Mesothelial cell of epicardium (in vitro differentiated cells): ENCODE measurements around the gene MSL3. TPM values are rescaled to one million over a fixed set of nuclear protein-coding genes. Genes with fewer than 3 reads are reported as not detected.

Experiments
- DNase-seq, 2 experiments: peaks; one replicate each; pipeline ENCODE4 v3.0.0; 2021; ENCODE audit warnings: low spot score in 2 of 2; ENCODE audit not compliant: unreplicated experiment in 2 of 2
- H3K27ac Mint-ChIP-seq: 2 replicates; pipeline ENCODE4 v1.8.0; 2021; ENCODE audit warnings: mixed read lengths
- H3K27me3 Mint-ChIP-seq: 2 replicates; pipeline ENCODE4 v1.8.0; 2021; ENCODE audit warnings: low read depth, mixed read lengths
- H3K36me3 Mint-ChIP-seq: 2 replicates; pipeline ENCODE4 v1.8.0; 2021; ENCODE audit warnings: mixed read lengths
- H3K4me1 Mint-ChIP-seq: 2 replicates; pipeline ENCODE4 v1.8.0; 2021; ENCODE audit warnings: mixed read lengths
- H3K4me3 Mint-ChIP-seq: 2 replicates; pipeline ENCODE4 v1.8.0; 2021; ENCODE audit warnings: mild to moderate bottlenecking, moderate library complexity, mixed read lengths
- H3K9me3 Mint-ChIP-seq: 2 replicates; pipeline ENCODE4 v1.8.0; 2021; ENCODE audit warnings: mixed read lengths
- total RNA-seq: library from RNA; stranded (reverse); gene quantifications from 3 replicates; pipeline ENCODE4 v1.2.1, GENCODE V29; 2021
- TF ChIP-seq, protein P1 (sequence below): fragments of 200-600 bp; sonication (generic); IDR thresholded peaks from one replicate; pipeline ENCODE4 v1.5.0; 2021; ENCODE audit warnings: antibody characterized with exemption; ENCODE audit not compliant: unreplicated experiment

Gene MSL3
- total RNA-seq, 1 donor from 2014 or later, result 23.2 TPM

DNA sequence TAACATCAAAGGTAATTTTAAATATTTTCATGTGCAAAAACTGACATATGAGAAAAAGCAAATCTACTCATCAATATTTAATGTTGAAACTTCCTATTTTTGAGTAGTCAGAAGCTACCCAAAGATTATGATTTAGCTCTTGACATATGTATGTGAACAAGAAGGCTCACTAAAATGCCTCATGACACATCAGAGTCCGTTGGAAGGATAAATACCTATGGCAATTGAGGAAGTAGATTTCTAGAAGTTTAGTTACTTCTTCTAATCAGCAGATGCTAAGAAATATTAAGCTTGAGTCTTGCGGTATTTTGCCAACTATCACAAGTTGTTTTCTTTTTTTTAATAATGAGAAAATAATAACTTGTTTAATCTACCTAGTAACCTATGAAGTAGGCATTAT lies 55.3 kb downstream of the MSL3 start:
- no peaks in the 10 kb centered on the region for H3K4me1 Mint-ChIP-seq
- H3K27me3 Mint-ChIP-seq, result peaks cover 11% of the 10 kb centered on the region
- TF ChIP-seq, protein P1, sequence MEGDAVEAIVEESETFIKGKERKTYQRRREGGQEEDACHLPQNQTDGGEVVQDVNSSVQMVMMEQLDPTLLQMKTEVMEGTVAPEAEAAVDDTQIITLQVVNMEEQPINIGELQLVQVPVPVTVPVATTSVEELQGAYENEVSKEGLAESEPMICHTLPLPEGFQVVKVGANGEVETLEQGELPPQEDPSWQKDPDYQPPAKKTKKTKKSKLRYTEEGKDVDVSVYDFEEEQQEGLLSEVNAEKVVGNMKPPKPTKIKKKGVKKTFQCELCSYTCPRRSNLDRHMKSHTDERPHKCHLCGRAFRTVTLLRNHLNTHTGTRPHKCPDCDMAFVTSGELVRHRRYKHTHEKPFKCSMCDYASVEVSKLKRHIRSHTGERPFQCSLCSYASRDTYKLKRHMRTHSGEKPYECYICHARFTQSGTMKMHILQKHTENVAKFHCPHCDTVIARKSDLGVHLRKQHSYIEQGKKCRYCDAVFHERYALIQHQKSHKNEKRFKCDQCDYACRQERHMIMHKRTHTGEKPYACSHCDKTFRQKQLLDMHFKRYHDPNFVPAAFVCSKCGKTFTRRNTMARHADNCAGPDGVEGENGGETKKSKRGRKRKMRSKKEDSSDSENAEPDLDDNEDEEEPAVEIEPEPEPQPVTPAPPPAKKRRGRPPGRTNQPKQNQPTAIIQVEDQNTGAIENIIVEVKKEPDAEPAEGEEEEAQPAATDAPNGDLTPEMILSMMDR, result no peak
- no peak for DNase-seq
- no peaks in the 10 kb centered on the region for H3K36me3 Mint-ChIP-seq
- no peak overlapping the region for H3K4me3 Mint-ChIP-seq
- H3K9me3 Mint-ChIP-seq, result peaks cover 24% of the 10 kb centered on the region
- H3K27ac Mint-ChIP-seq, result no peak overlapping the region

Other genes with a start within 250 kb of the MSL3 start
- gene ARHGAP6, start 92.3 kb upstream of the MSL3 start, total RNA-seq, result 5.3 to 5.6 TPM (median 5.4 TPM) in 3 replicates